22Rv1 (cell line): ENCODE results near the gene TIMM9.

ENCODE experiments used
- CTCF ChIP-seq: fragments of 450-650 bp; IDR thresholded peaks from 2 replicates; pipeline ENCODE4 v1.5.1; 2017; ENCODE audit warnings: mild to moderate bottlenecking
- ZFX ChIP-seq: fragments of 450-650 bp; IDR thresholded peaks from 2 replicates; pipeline ENCODE4 v1.6.1; 2017; ENCODE audit warnings: antibody characterized with exemption, borderline replicate concordance

DNA sequence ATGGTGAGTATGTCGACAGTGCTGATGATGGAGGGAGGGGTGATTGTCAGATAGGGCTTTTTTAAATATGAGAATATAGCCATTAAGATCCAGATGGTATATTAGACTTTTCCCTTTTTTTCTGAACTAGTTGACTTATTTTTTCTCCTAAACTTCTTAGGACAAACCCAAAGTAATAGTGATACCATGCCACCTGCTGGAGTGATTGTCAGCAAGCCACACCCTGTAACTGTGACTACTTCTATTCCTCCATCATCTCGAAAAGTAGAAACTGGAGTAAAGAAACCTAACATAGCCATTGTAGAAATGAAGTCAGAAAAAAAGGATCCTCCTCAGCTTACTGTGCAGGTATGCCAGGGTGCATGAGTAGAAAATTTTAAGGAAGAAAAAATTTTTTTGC, 40.2 kb upstream of the TIMM9 start:
- TF ChIP-seq CTCF (0 out of 2 replicates have a peak, but pooled peaks have one; percentile 12), ZFX (no peak)
